COLO668 (cell line): ENCODE data around the gene JMJD1C.

Experiments
- DNase-seq: peaks from one replicate; lab custom pipeline; 2025; ENCODE audit not compliant: unreplicated experiment; lab: John Stamatoyannopoulos, UW

Gene JMJD1C

DNA sequence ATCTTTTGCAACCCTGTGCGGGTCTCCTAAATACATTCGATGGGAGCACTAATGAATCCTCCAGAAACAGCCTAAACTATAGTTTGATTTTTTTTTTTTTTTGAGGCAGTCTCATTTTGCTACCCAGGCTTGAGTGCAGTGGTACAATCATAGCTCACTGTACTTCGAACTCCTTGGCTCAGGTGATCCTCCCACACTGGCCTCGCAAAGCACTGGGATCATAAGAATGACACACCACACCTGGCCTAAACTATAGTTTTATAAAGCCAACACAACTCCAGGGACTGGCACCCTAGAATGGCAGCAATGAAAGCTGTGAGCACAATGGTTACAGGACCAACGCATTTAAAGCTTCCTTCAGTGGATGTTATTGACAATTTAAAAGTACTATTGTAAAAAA, 14.5 kb upstream of the JMJD1C start:
- DNase-seq = no peak

DNA sequence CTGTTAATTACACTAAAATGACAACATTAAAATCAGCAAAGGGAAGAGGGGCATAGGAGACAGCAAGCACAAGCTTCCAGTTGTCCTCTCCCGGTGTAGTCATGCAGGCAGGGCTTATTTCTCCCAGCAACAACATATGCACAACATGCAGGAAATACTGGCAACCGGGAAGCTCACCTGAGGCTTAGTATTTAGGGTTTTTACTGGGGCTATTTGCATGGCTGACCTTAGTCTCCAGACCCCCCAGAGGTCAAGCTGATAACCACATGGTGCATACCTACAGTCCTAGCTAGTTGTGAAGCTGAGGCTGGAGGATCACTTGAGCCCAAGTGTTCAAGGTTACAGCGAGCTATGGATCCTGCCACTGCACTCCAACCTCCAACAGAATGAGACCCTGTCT, 12.8 kb upstream of the JMJD1C start:
- DNase-seq = no peak

DNA sequence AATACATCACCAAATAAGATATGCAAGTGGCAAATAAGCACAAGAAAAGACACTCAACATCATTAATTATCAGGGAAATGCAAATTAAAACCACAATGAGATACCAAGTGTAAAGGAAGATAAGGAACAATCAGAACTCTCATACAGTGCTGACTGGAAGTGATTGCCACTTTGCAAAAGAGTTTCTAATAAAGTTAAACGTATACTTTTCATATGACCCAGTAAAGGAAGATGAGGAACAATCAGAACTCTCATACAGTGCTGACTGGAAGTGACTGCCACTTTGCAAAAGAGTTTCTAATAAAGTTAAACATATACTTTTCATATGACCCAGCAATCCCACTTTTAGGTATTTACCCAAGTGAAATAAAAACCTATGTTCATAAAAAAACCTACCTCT, 12.2 kb upstream of the JMJD1C start:
- no peak for DNase-seq

DNA sequence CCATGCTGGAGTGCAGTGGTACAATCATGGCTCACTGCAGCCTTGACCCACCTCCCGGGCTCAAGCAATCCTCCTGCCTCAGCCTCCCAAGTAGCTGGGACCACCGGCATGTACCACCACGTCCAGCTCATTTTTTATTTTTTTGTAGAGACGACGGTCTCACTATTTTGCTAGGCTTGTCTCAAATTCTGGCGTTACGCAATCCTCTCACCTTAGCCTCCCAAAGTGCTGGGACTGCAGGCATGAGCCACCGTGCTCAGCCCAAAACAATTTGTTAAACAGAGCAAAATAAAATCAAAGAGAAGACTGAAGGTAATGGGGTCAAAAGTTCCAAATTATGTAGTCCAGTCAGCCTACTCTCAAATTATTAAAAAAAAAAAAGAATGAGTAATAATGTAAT, 8.7 kb upstream of the JMJD1C start:
- DNase-seq = no peak

DNA sequence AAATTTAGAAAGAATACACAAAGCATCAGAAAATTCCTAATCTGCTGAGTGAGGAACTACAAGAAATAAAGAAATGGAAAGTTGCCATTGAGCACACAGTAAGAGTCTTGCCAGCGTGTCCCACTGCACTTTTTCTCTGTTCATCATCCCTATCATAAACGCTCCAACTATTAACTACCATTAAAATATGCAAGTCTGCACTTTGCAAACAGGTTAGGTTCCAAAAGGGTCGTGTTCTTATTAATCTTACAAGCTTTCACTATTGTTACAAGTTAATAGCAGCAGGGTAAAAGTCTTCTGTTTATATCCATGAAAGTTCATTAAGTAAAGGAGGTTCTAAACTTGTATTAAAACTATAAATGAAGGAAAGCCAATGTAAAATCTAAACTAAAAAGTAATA, 5.2 kb upstream of the JMJD1C start:
- DNase-seq = no peak

DNA sequence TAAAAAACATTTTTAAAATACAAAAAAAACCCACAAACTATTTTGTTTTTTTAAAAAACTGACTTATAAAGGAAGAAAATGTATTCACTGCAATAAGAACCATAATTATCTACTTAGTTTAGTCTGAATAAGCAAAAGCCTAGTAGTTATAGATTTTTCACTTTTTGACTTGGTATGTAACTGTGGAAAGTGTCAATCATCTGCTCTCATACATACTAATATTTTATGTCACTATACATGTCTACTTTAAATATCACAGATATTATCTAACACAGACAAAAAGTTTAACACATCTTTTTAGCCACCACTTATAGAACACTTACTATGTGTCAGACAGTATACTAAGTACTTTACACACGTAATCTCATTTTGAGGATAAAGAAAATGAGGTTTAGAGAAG, 3.2 kb upstream of the JMJD1C start:
- DNase-seq = no peak

DNA sequence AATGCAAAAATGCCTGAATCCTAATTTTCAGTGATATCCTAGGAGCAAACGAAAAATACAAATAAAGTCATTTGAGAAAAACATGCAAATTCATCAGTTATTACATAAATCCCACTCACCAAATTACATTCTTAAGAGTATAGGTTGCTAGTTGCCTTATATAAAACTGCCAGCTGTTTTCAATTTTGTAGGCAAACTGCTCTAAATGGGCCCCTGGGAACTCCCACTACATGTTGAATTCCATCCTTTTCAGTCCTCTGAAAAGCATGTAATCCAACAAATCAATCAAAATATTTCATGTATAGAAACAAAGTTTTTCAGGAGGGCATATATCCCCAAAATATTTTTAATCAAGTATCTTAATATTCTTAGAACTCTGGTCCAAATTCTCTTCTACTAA, 2.1 kb upstream of the JMJD1C start:
- DNase-seq = no peak

DNA sequence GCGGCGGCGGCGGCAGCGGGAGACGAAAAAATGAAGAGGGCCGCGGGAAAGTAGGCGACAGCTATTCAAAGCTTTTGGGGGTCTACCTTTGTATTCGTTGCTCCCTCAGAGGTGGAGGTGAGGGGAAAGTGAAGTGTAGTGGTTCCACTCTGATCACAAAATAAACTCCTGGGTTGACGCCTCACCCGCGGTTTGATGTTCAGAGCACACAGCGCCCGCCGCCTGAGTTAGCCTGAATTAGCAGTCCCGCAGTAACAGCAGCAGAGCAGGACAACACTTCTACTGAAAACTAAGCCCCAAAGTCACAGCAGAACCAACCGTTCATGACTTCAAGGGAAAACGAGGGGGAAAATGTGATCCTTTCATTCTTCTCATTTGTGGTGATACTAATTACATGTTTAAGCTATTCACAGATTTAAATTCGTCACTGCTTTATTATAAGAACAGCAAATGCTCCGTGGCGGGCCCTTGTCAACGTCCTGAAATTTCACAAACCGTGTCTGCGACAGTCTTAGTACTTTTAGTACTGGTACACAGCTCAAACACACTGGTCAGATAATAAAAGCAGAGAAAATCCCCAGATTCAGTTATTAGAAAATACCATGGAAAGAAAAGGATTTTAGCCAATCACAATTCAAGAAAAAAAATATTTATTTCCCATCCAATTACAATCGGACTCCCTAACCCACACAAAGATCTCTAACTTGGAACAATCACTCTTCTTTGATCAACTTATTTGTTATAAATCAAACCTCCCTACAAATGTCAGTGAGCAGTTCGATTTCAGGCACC, 563 bp upstream of the JMJD1C start:
- DNase-seq = peak; percentile 57

DNA sequence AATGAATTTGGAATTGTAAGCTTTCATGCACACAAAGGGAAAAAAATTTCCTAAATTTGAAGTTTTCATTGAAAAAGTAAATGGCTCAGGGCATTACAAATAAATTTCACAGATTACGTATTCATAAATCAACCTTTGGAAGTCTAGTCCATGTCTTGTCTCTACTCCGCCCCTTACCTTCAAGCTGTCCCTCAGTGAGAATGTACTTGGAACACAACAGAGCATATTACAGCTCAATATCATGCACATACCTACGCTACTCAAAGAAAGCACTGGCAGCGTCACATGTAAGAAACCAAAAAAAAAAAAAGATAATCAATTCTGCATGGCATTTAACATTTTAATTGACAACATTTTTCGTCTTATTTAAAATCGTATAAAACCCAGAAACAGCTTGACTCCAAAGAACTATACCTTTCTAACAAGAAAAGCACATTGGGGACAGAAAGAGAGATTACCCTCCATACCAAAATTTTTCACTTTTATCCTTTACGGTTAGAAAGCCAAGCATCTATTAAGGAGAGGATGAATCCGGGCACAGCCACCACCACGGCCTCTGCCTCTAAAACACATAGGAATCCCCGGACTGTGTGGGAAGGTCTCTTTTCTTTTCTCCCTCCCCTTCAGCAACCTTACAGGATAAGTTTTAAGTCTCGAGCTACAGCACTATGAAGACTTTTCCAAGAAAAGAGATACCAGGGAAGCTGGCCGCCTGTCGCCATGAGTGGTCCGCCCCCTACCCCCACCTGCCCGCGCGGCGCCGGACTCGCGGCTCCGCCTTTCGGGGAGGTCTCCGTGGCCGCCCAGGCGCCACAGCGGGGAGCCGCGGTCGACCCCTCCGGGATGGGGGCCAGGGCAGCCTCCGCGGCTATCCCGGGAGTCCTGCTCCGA, 1.1 kb downstream of the JMJD1C start:
- DNase-seq = no peak

DNA sequence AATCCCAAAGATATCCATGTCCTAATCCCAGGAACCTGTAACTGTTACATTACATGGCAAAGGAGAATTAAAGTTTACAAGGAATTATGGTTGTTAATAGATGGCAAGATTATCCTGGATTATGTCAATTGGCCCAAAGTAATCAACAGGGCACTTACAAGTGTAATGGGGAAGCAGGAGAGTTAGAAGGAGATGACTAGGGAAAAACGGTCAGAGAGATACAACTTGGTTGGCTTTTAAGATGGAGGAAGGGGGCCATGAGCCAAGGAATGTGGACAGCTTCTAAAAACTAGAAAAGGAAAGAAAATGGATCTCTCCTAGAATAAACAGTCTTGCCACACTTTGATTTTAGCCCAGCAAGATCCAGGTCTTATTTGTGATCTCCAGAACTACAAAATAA, 3.3 kb downstream of the JMJD1C start:
- no peak for DNase-seq

DNA sequence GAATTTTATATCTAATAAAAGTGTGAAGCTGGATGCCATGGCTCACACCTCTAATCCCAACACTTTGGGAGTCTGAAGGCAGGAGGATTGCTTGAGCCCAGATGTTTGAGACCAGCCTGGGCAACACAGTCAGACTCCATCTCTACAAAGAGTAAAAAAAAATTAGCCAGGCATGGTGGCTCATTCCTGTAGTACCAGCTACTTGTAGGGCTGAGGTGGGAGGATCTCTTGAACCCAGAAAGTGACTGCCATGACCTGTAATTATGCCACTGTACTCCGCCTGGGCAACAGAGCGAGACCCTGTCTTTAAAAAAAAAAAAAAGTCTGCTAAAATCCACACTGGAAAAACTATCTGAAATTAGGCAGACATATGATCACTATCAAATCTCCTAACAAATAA, 7.6 kb downstream of the JMJD1C start:
- no peak for DNase-seq

DNA sequence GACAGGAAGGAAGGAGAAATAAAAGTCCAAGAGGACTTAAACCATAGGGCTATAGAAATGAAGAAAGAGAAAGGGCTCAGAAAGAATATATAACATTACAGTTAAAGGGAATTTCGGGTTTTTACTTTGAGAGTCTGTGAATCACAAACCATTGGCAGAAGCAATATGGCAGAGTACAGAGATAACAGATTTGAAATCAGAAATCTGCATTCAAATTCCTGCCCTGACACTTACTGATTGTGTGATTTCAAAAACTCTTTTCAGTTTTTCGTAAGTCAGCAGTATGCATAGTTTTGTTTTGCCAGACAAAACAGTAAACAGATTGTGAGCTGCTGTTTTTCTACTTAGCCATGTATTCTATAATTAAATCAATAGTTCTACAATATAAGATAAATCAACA, 8.2 kb downstream of the JMJD1C start:
- no peak for DNase-seq

DNA sequence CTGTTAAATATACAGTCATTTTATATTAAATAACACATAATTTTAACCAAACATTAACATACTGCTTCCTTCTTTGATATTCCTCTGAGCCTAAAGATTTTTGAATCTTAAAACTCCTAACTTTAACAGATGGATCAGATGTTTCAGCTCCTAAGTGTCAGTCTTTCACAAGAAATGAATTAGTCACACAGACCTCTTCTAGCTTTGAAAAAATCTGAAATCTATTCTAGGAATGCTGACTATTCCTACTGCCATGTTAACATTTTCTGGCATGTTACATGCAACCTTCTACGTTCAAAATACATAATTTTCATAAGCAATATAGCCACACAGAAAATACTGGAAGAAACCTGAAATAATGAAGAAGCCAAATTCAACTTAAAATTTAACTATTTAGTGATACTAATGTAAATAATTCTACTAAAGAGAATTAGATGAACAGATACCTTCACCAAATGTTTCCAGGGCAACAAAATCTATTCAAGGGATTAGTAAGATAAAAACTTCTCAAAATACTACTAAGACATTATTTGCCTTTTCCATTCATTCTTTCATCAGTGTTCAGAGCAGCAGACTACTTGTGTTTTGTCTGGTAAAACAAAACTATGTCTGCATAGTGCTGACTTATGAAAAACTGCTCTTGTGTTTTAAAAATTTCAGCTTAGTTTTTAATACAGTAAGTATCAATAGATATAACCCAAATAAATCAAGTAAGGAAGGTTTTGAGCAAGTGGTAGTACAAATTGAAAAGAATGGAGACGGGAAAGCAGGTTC, 9.2 kb downstream of the JMJD1C start:
- DNase-seq = no peak

DNA sequence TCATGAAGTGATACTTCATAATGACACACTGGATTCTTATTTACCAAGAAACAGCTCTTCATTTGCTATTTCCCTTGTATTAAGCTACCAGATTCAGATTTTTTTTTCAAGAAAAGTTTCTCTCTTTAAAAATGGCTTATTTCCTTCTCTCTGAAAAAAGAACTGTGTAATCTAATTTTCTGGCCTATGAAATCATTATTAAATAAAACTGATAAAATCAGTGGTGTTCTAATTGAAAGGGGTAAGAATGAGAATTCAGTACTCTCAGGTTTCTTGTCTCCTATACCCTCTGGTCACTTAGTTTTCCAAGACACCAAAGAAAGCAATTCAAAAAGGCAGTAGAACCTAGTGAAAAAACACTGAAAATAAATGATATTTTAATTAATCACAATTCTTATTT, 10.3 kb downstream of the JMJD1C start:
- DNase-seq = no peak

DNA sequence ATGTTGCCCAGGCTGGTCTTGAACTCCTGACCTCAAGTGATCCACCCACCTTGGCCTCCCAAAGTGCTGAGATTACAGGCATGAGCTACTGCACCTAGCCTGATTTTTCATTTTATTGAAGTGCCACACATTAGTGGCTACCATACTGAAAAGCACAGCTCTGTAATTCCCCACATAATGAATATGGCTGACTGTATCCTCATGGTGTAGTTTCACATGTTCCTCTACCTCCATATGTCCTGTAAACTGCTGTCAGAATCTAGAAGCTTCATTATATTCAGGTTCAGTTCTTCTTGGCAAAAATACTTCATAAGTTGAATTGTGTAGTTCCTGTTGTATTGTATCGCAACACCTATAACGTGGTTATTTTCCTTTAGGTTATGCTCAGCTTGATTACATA, 11.1 kb downstream of the JMJD1C start:
- DNase-seq = no peak

DNA sequence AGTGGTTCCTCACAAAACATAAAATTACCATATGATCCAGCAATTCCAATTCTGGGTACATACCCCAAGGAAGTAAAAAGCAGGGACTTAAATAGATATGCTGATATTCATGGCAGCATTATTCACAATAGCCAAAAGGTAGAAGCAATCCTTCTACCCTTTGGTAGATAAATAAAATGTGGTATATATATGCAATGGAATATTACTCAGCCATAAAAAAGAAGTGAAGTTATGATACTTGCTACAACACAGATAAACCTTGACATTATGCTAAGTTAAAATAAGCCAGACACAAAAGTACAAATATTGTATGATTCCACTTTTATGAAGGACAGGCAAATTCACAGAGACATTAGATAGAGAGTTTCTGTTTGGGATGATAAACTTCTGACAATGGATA, 13.3 kb downstream of the JMJD1C start:
- DNase-seq = no peak

DNA sequence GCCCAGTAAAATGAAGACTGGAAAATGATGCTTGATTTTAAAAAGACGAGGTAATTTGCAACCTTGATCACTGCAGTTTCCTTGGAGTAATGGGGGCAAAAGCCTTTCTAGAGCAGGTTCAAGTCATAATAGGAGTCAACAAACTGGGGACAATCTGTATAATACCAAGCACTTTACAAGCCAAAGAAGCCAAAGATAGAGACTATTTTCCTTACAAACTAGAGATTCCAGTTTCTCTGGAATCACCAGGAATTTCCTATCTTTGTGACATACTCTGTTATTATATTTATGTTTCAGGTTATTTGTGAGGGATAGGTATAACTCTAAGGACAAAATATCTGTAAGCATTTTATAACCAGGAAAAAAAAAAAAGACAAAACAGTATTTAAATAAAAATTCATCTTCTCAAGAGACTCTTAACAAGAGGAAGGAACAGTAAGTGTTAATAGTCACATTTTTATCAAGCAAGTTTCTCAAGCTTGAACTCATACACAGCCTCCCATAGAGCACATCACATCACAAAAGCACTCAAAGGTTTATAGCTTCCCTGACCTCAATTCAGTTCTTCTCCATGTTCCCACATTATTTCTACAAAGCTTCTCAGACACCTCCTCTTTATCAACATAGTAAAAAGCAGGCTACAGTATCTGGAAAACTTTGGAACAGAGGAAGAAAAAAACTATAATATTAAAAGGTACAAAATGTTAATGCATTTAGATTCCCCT, 18.9 kb downstream of the JMJD1C start:
- DNase-seq = no peak

DNA sequence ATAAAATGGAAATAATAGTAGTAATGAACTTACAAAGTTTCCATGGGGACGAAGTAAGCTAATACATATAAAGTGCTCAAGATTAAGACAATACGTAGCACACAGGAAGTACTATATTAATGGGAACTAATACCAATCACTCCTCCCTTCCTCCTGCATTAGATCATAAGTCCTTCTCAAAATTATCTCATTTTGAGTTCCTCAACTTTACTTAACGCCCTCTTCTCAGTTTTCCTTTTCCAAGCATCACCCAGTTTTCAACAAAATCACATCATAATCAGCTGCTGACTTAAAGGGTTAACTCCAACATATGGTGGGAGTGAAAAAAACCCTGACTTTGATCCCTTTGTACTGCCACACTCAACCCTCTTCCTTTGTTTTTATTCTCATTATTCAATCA, 24.4 kb downstream of the JMJD1C start:
- no peak for DNase-seq

DNA sequence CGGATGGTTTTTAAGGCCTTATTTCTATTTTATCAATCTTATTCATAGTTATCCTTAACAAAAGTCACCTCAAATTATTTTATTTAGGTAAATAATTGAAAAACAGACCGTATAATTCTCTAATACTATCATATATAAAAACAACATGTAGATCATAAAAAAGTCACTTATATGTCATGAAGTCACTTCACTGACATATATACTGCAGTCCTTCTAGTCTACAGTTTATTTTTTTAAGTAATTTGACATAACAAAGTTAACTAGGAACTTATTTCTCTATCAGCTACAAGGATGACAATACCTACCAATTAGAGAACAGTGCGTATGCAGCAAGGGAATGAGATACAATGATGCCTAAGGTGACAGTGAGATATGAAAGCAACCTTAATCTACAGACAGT, 26.2 kb downstream of the JMJD1C start:
- no peak for DNase-seq

DNA sequence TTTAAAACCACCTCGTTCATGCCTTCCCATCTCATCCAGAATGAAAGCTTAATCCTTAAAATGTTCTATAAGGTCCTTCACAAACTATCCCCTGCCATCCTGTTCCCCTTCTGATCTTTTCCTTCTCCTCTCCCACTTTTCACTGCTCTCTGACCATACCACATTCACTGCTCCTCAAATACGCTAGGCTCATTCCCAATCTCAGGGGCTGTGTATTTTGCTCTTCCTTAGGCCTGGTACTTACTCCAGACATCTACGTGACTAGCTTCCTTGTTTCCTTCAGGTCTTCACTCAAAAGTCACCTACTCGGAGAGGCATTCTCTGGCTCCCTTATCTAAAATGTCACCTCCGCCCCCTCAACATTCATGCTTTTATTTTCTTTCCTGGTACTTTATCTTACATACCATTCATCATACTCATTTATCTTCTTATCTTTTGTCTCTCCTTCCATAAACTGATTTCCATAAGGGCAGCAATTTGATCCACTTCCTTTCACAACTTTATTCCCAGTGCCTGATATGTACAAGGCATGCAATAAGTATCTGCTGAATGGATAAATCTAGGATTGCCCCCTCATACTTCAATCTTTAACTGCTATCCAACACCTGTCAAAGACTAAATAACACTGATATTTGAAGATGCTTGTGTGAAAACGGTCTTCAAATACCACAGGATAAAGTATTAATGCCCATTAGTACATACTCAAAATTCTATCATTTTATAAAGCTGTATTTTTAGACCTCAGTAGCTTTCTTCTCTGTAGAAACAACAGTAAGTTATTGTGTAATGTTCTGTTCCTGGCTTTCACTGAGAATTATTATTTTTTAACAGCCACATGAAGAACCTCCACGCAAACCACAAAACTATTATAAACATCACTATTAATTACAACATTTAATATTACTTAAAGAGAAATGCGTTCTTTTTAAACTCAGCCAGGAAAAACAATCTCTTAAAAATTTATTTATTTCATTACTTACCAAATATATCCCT, 27.0 kb downstream of the JMJD1C start:
- DNase-seq = no peak
